ENCODE data around the gene SMIM13. TPM values are rescaled to one million over a fixed set of nuclear protein-coding genes. Genes with fewer than 3 reads are reported as not detected.

SMIM13 gene
- total RNA-seq, result 12.6 TPM
- long read RNA-seq, full-length matches to known transcripts, result 4 of 6 reads
- long read RNA-seq, partial matches to known transcripts, result 0 of 6 reads
- long read RNA-seq, other reads (novel, unspliced or antisense), result 2 of 6 reads

DNA sequence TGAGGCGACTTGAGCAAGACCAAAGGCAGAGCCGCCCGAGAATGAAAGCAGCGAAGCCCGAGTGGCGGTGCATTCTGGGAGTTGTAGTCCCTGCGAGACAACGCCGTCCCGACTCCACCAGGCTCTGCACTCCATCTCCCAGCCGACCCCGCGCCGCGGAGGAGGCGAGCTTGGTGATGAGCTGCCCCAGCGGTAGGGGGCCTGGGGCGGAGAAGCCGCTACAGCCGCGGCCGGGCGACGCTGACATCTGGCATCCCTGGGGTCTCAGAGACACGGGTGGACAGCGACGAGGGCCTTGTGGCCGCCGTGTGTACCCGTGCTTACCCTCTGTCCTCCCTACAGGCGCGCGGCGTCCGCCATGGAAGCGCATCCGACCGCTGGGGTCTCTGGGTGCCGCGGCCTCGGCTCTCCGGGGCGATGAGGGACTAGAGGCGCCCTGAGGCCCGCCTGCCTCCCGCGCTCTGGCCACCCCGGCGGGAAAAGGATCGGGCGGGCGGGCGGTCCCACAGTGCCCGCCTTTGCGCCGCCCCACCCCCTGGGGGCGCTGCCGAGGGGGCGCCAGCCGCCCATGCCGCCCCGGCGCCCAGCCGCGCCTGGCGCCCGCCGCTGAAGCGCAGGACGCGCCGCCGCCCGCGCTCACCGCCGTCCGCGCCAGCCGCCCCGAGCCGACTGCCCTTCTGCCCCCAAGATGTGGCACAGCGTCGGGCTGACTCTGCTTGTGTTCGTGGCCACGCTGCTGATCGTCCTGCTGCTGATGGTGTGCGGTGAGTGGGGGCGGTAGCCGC lies at the start of gene SMIM13:
Gene SMIM13, plus strand, starts transcription at position 209 of the 785 bp plus-strand sequence. Its CDS starts 480 bp downstream, at position 689.
- peak; percentile 99 for DNase-seq (ENCODE audit: low spot score)
- intact Hi-C loops (cut with DNase I), result no loop called here

DNA sequence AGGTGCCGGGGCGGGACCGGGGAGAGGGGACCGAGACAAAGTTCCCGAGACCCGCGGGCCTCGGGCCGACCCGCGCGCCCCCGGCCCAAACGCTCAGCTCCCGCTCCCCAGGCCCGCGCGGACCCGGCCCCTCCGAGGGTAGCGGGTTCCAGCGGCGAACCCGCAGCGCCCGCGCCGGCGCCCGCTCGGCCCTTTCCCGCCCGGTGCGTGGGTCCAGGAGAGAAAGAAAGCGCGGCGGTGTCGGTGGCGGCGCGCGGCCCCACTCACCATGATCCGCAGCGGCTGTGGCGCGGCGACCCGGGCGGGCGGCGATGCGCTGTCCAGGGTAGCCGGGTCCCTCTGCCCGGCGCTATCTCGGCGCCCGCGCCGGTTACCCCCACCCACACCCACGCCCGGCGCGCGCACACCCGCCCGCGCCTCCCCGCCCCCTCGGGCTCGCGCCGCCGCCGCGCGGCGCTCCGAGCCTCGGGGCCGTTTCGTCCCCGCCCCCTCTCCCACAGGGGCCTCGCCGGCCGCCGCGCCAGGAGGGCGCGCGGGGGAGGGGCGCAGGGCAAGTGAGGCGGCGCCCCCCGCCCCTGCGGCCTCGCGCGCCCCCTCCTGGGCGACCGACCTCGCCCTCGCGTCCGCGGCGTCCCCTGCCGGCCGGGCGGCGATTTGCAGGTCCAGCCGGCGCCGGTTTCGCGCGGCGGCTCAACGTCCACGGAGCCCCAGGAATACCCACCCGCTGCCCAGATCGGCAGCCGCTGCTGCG lies 49.5 kb upstream of the SMIM13 start, which contains the start of gene ELOVL2:
Gene ELOVL2, minus strand, starts transcription at position 345 of the 751 bp plus-strand sequence. Its CDS starts 75 bp downstream, at position 270.
- DNase-seq (ENCODE audit: low spot score), result no peak
- intact Hi-C loops (cut with DNase I), result no loop called here

- no peak for DNase-seq (ENCODE audit: low spot score)
- intact Hi-C loops (cut with DNase I), result no loop called here
Measured at GRCh38 chr6:11044712-11045167, 48.9 kb upstream of the SMIM13 start.

- no peak for DNase-seq (ENCODE audit: low spot score)
- intact Hi-C loops (cut with DNase I), result no loop called here
Measured at GRCh38 chr6:11050731-11051130, 42.9 kb upstream of the SMIM13 start.

- DNase-seq (ENCODE audit: low spot score), result no peak
- intact Hi-C loops (cut with DNase I), result no loop called here
Measured at GRCh38 chr6:11053307-11053706, 40.3 kb upstream of the SMIM13 start.

GRCh38 chr6:11054722-11055121 lies 38.9 kb upstream of the SMIM13 start:
- no peak for DNase-seq (ENCODE audit: low spot score)

GRCh38 chr6:11055127-11055627 lies 38.5 kb upstream of the SMIM13 start:
- DNase-seq (ENCODE audit: low spot score), result no peak
- intact Hi-C loops (cut with DNase I), result no loop called here

More at GRCh38 chr6:11054722-11055121, 38.9 kb upstream of the SMIM13 start:
- intact Hi-C loops (cut with DNase I), result no loop called here

DNA sequence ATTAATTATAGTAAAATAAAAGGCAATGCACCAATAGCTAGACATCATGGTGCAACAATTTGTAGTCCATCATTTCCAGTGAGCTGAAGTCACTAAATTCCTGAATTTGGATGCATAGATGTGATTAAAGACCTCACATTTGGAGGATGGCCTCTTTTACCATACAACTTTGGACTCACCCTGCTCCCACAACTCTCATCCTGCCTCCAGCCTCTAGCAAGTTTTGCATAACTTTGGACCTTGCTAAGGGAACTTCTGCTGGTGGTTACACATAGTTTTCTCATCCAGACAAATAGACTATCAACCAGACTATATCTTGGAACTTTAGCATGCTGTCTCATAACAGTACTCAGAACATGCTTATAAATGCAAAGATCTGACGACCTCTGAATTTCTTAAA lies 36.8 kb upstream of the SMIM13 start:
- DNase-seq (ENCODE audit: low spot score), result no peak
- intact Hi-C loops (cut with DNase I), result no loop called here

DNA sequence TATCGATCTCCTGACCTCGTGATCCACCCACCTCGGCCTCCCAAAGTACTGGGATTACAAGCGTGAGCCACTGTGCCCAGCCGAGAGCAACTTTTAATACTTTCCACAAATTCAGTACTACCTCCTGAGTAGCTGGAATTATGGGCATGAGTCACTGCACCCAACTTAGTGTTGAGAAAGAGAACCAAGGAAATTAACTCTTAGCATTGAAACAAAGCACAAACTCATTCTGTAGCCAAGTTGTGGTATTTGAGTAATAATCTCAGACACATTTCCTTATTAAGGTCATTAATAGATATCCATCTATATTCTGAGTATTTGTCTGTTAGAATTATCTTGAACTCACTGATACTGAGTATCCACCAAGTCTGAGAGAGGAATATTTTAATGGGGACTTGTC lies 35.2 kb upstream of the SMIM13 start:
- no peak for DNase-seq (ENCODE audit: low spot score)
- intact Hi-C loops (cut with DNase I), result no loop called here

GRCh38 chr6:11062083-11062482 lies 31.6 kb upstream of the SMIM13 start:
- intact Hi-C loops (cut with DNase I), result no loop called here
- DNase-seq (ENCODE audit: low spot score), result no peak

DNA sequence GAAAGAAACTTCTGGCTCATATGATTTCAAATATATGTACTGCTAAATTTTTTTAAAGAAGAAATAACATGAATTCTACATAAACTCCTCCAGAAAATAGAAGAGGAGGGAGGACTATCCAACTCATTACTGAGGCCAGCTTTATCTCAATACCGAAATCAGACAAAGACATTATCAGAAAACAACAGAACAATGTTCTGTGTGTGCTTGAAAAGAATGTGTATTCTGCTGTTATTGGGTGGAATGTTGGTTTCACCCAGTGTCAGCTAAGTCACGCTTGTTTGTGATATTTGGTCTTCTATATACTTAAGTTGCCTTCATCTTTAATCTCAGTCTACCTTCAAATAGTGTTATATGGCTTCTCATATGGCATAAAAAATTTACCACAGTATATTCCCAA lies 30.9 kb upstream of the SMIM13 start:
- DNase-seq (ENCODE audit: low spot score), result no peak
- intact Hi-C loops (cut with DNase I), result no loop called here

GRCh38 chr6:11064836-11065235 lies 28.8 kb upstream of the SMIM13 start:
- intact Hi-C loops (cut with DNase I), result no loop called here
- no peak for DNase-seq (ENCODE audit: low spot score)

DNA sequence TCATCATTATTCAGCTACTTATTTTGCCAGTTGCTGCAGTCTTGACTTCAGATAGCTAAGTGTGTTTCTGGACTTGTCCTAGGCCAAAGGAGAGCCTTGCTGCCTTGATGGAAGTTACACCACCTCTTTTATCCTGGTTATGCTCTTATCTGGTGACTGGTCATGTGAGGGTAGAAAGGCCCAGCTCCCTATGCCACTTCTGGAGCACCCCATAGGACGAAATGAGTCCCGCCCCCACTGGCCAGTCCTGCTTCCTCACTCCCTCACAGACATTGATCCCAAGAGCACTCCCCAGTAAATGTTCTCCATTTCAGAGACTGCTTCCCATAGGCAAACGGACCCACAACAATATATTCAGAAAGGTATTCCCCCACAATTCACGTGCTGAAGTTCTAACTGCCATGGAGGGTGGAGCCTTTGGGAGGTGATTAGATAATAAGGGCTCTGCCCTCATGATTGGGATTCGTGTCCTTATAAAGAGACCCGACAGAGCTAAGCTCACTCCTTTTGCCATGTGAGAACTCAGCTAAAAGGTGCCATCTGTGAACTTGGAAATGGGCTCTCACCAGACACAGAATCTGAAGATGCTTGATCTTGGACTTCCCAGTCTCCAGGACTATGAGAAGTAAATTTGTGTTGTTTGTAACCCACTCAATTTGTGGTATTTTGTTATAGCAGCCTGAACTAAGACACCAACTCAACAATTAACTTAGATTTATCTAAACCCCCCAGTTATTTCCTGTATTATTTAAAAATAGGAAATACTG lies 28.0 kb upstream of the SMIM13 start:
- intact Hi-C loops (cut with DNase I), result loop anchor here (2.0 kb wide), 1 partner anchor 111 kb away; no protein-coding TSS in a partner anchor
- DNase-seq (ENCODE audit: low spot score), result no peak

- intact Hi-C loops (cut with DNase I), result loop anchor here (2.0 kb wide), 1 partner anchor 112 kb away; no protein-coding TSS in a partner anchor
- DNase-seq (ENCODE audit: low spot score), result no peak
Measured at GRCh38 chr6:11066505-11067347, 26.9 kb upstream of the SMIM13 start.

- no peak for DNase-seq (ENCODE audit: low spot score)
- intact Hi-C loops (cut with DNase I), result loop anchor here (2.0 kb wide), 1 partner anchor 113 kb away; no protein-coding TSS in a partner anchor
Measured at GRCh38 chr6:11067348-11067747, 26.3 kb upstream of the SMIM13 start.

DNA sequence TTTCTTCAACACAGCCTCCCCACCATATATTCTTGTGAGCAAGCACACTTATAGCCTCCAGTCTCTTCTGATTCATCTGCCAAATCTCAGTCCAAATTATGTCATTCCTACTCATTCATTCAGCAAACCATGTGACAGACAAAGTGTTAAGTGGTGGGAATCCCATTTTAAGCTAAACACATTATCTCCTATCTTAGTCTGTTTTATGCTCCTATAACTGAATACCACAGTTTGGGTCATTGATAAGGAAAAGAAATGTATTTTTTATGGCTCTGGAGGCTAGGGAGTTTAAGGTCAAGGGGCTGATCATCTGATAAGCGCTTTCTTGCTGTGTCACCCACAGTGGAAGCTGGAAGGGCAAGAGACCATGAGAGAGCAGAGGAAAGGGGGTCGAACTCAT lies 23.9 kb upstream of the SMIM13 start:
- intact Hi-C loops (cut with DNase I), result loop anchor here (10.0 kb wide), 1 partner anchor 595 kb away; no protein-coding TSS in a partner anchor
- DNase-seq (ENCODE audit: low spot score), result no peak

- intact Hi-C loops (cut with DNase I), result loop anchor here (10.0 kb wide), 1 partner anchor 597 kb away; no protein-coding TSS in a partner anchor
- DNase-seq (ENCODE audit: low spot score), result no peak
Measured at GRCh38 chr6:11072101-11072500, 21.5 kb upstream of the SMIM13 start.

DNA sequence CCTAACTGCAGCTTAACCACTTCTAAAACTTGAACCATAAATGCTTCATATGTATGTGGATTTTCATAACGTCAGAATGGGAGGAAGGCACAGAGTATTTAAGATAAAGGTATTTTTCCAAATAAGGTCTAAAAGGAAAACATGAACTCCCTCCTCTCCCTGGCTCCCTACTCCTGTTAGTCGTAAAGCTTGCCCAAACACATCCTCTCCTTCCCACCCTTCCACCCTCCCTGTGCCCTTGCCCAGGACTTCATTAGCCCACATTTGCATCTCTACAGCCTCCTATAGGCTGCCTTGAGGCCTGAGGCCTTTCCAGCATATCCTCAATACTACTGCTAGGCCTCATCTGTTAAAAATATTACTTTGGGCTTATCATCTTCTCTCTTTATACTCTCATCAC lies 17.1 kb upstream of the SMIM13 start:
- DNase-seq (ENCODE audit: low spot score), result no peak
- intact Hi-C loops (cut with DNase I), result loop anchor here (10.0 kb wide), 1 partner anchor 602 kb away; no protein-coding TSS in a partner anchor

Data from cardiac septum (tissue), 1 donor.